Panc1 (cell line): Measurements from ENCODE around the gene MRTFA.

Source experiments
- CTCF ChIP-seq: fragments of 450-650 bp; IDR thresholded peaks from 2 replicates; pipeline ENCODE4 v1.5.1; 2017; ENCODE audit warnings: mild to moderate bottlenecking
- POLR2AphosphoS5 ChIP-seq: IDR thresholded peaks from 2 replicates; pipeline ENCODE4 v1.6.1; 2012; ENCODE audit warnings: mild to moderate bottlenecking, low read depth, low read length, moderate library complexity
- REST ChIP-seq, 2 experiments: IDR thresholded peaks; 2 replicates each; pipeline ENCODE4 v1.6.1; 2011 to 2012; ENCODE audit warnings: low read depth in 2 of 2, control low read depth in 1 of 2, low read length in 1 of 2, mild to moderate bottlenecking in 1 of 2, moderate library complexity in 1 of 2; ENCODE audit not compliant: insufficient read depth in 1 of 2
- SIN3A ChIP-seq: IDR thresholded peaks from 2 replicates; pipeline ENCODE4 v1.6.1; 2012; ENCODE audit warnings: low read depth, mild to moderate bottlenecking, low read length, moderate library complexity, borderline replicate concordance; ENCODE audit not compliant: insufficient read depth

- TF ChIP-seq CTCF (no peak), POLR2AphosphoS5 (no peak), SIN3A (no peak), REST (IDR thresholded peaks at IDR 0.05; ENCODE audit: insufficient read depth in 1 of 2, low read depth in 2 of 2, low read length in 1 of 2) (no peak)
Observed at GRCh38 chr22:40560994-40561515, 75.5 kb downstream of the MRTFA start.
